Activated T-cell treated with anti-CD3 and anti-CD28 coated beads, Interleukin-2, amount 50 U/mL, for 72 hours (primary cell): ENCODE data around the gene MGAT2. TPM values are rescaled to one million over a fixed set of nuclear protein-coding genes. Genes with fewer than 3 reads are reported as not detected.

Experiments
- ATAC-seq, 2 donors: fragments of 150-1000 bp; cut with Tn5 transposase; replicated peaks in 1 of 2; 2 replicates each; pipeline ENCODE4 v1.10.0; 2021; ENCODE audit warnings: moderate library complexity in 2 of 2, mild to moderate bottlenecking in 1 of 2
- DNase-seq, 2 donors: peaks; one replicate each; pipeline ENCODE4 v3.0.0; 2021 to 2022; ENCODE audit warnings: mixed read lengths in 1 of 2
- H3K27ac Mint-ChIP-seq: one replicate; pipeline ENCODE4 v1.8.0; 2022; ENCODE audit warnings: mild to moderate bottlenecking, moderate library complexity, mixed read lengths
- H3K27me3 Mint-ChIP-seq: one replicate; pipeline ENCODE4 v1.8.0; 2022; ENCODE audit warnings: low read depth, mixed read lengths
- H3K36me3 Mint-ChIP-seq, 2 donors: one replicate each; pipeline ENCODE4 v1.8.0; 2022; ENCODE audit warnings: mixed read lengths in 2 of 2, mild to moderate bottlenecking in 1 of 2; ENCODE audit not compliant: insufficient read depth in 2 of 2
- H3K4me1 Mint-ChIP-seq: one replicate; pipeline ENCODE4 v1.8.0; 2022; ENCODE audit warnings: low read depth, mixed read lengths
- H3K4me3 Mint-ChIP-seq, 2 donors: one replicate each; pipeline ENCODE4 v1.8.0; 2022; ENCODE audit warnings: mild to moderate bottlenecking in 2 of 2, mixed read lengths in 2 of 2, moderate library complexity in 2 of 2
- H3K9me3 Mint-ChIP-seq, 2 donors: one replicate each; pipeline ENCODE4 v1.8.0; 2022; ENCODE audit warnings: mixed read lengths in 2 of 2
- total RNA-seq, 2 donors: library from RNA; stranded (reverse); gene quantifications; one replicate each; pipeline ENCODE4 v1.2.3, GENCODE V29; 2022

MGAT2 gene
- total RNA-seq, 2 donors from 2014 or later = 41.6 to 52.7 TPM

GRCh38 chr14:49586673-49587460, 33.7 kb upstream of the MGAT2 start:
- no peaks in the 10 kb centered on the region for H3K27me3 Mint-ChIP-seq
- H3K9me3 Mint-ChIP-seq = no peaks in the 10 kb centered on the region
- DNase-seq (peak; percentile 60 to 74), ATAC-seq (peak in 1 of 2 donors; percentile 25)
- H3K4me3 Mint-ChIP-seq = peak overlapping the region; percentile 91 to 96
- H3K36me3 Mint-ChIP-seq = peaks cover 13 to 37% of the 10 kb centered on the region in 2 donors
- peak overlapping the region; percentile 95 for H3K27ac Mint-ChIP-seq
- peaks cover 40% of the 10 kb centered on the region for H3K4me1 Mint-ChIP-seq

GRCh38 chr14:49589387-49589786, 31.2 kb upstream of the MGAT2 start:
- no peaks in the 10 kb centered on the region for H3K27me3 Mint-ChIP-seq
- DNase-seq = no peak
- peaks cover 7 to 14% of the 10 kb centered on the region in 2 donors for H3K36me3 Mint-ChIP-seq
- peaks cover 16% of the 10 kb centered on the region for H3K4me1 Mint-ChIP-seq
- H3K4me3 Mint-ChIP-seq = no peak overlapping the region
- H3K27ac Mint-ChIP-seq = no peak overlapping the region
- H3K9me3 Mint-ChIP-seq = no peaks in the 10 kb centered on the region
- no peak for ATAC-seq

DNA sequence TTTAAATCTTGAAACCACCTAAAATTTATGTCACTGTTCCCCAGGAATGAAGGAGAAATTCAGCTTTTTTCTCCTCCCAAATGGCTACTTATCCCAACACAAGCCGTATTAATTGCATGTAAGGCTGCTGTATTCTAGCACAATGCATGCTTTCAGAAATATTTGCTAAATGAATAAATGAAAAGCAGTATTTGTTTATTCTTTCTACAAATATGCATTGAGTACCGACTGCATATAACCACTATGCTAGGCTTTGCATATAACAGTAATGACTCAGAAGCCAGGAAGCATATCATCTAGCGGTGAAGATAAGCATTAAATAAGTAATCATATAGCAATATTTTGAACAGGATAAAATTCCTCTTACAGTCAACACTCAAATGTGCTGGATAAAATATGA, 27.6 kb upstream of the MGAT2 start:
- no peak overlapping the region for H3K4me3 Mint-ChIP-seq
- H3K36me3 Mint-ChIP-seq = peaks cover 0 to under 1% of the 10 kb centered on the region in 2 donors
- DNase-seq (no peak), ATAC-seq (no peak)
- H3K27me3 Mint-ChIP-seq = no peaks in the 10 kb centered on the region
- no peaks in the 10 kb centered on the region for H3K9me3 Mint-ChIP-seq
- H3K4me1 Mint-ChIP-seq = peaks cover 27% of the 10 kb centered on the region
- no peak overlapping the region for H3K27ac Mint-ChIP-seq

DNA sequence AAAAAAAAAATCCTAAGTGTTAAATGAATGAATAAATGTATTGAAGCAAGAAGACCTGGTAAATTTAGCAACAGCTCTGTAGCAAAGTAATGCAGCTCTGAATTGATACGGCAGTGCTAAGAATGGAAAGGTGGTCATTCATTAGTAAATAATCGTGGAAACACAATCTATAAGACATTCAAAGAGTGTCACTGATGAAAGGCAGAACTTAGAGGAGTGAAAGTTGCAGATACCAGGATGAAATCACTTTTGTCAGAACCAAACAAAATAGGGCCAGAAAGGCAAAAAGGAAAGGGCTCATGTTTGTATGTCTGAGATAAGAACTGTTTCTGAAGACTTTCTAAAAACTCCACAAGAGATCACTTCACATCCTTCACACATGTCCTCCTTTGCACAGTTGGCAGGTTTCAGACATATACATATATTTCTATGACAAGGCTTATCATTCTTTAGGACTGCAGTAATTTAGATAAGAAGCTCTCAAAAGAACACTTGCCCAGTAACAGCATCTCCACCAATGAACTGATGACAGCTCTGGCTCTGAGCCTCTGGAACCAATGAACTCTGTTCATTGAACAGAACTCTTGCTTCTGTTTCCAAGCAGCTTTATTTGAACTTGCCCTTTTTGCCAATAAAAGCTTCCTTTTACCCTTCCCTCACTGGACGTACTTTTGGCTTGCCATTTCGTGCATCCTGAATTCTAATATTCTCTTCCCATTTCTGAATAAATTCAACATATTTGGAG, 26.1 kb upstream of the MGAT2 start:
- H3K27me3 Mint-ChIP-seq = no peaks in the 10 kb centered on the region
- peak overlapping the region in 1 of 2 donors; percentile 28 for H3K4me3 Mint-ChIP-seq
- no peaks in the 10 kb centered on the region for H3K9me3 Mint-ChIP-seq
- DNase-seq (no peak), ATAC-seq (no peak)
- H3K27ac Mint-ChIP-seq = peak overlapping the region; percentile 54
- H3K4me1 Mint-ChIP-seq = peaks cover 27% of the 10 kb centered on the region
- H3K36me3 Mint-ChIP-seq = peaks cover 3 to 8% of the 10 kb centered on the region in 2 donors

DNA sequence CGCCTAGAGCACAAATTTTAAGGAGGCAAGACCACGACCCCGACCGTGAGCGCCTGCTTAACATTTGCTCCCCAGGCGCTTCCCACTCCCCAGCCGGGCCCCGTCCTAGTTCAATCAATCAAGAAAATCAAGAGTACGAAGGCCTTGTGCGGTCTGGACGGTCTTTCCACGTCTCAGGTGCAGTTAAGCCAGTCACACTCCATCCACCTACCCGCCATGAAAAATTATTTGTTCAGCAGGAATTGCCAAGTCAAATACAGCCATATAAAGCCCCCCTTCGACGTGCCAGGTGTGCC, 22.5 kb upstream of the MGAT2 start:
- H3K27ac Mint-ChIP-seq = peak overlapping the region; percentile 99
- no peaks in the 10 kb centered on the region for H3K9me3 Mint-ChIP-seq
- DNase-seq (peak in 1 of 2 donors; percentile 21), ATAC-seq (peak; percentile 7 to 12)
- no peaks in the 10 kb centered on the region for H3K27me3 Mint-ChIP-seq
- peaks cover 7 to 15% of the 10 kb centered on the region in 2 donors for H3K36me3 Mint-ChIP-seq
- peaks cover 45% of the 10 kb centered on the region for H3K4me1 Mint-ChIP-seq
- peak overlapping the region; percentile 99 for H3K4me3 Mint-ChIP-seq

DNA sequence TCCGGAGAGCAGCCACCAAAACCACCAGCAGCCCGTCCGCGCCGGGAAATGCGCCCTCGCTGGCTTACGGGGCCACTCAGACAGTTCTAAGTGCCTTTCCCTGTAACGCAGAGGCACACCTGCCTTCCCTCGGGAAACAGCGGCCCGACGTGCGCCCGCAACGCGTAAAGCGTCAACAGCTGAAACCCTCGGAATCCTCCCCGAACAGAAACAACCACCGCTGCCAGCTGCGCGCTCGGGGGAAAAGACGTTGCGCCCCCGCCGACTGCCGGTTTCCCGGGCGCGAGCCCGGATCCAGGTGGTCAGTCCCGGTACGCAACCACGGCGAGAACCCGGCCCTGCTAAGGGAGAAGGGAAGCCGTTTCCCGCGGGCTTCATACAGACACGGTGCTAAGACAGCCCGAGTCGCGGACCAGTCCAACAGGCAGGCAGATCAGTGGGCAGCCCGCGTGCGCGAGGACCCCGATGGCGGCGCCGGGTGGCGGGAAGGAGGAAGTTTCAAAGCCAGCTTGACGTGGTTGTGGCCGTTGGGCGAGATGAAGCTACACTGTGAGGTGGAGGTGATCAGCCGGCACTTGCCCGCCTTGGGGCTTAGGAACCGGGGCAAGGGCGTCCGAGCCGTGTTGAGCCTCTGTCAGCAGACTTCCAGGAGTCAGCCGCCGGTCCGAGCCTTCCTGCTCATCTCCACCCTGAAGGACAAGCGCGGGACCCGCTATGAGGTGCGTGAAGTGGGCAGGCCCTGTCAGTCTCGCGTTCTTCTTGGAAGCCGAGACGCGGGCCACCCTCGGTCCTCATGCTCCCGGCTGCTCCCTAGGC, 21.9 kb upstream of the MGAT2 start, which contains the start of gene LRR1:
Gene LRR1 (plus strand): TSS at position 456 of the 816 bp plus-strand sequence. CDS start 81 bp downstream, at position 537.
- Mint-ChIP-seq H3K4me1 (peaks cover 47% of the 10 kb centered on the region), H3K4me3 (peak within 1 kb of the TSS; percentile 99), H3K27ac (peak within 1 kb of the TSS; percentile 99), H3K27me3 (no peaks in the 10 kb centered on the region), H3K9me3 (no peaks in the 10 kb centered on the region), H3K36me3 (peaks cover 7 to 18% of the 10 kb centered on the region in 2 donors)
- DNase-seq (peak; percentile 91), ATAC-seq (peak; percentile 87 to 89)

DNA sequence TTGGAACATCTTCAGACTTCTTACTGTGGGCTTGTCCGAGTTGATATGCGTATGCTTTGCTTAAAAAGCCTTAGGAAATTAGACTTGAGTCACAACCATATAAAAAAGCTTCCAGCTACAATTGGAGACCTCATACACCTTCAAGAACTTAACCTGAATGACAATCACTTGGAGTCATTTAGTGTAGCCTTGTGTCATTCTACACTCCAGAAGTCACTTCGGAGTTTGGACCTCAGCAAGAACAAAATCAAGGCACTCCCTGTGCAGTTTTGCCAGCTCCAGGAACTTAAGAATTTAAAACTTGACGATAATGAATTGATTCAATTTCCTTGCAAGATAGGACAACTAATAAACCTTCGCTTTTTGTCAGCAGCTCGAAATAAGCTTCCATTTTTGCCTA, 13.0 kb upstream of the MGAT2 start:
- no peaks in the 10 kb centered on the region for H3K27me3 Mint-ChIP-seq
- ATAC-seq (no peak), DNase-seq (no peak)
- peaks cover 4 to 25% of the 10 kb centered on the region in 2 donors for H3K36me3 Mint-ChIP-seq
- no peak overlapping the region for H3K27ac Mint-ChIP-seq
- no peak overlapping the region for H3K4me3 Mint-ChIP-seq
- no peaks in the 10 kb centered on the region for H3K9me3 Mint-ChIP-seq
- H3K4me1 Mint-ChIP-seq = peaks cover 13% of the 10 kb centered on the region

DNA sequence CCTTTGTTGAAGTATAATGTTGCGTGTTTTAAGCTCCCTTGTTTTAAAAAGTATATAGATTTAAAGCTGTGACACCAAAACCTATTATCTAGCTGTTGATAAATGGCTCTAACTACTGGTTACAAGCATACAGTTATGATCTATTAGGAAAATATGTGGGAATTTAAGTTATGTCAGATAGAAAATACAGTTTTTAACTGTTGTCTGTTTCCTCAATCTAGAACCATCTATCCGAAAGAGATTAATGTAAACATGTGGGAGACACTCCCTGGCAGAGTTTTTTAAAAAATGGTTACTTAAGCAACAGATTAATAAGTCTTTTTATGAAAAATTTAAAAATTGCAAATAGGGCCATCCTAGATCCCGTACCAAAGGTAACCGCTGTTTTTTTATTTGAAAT, 8.3 kb upstream of the MGAT2 start:
- no peaks in the 10 kb centered on the region for H3K27me3 Mint-ChIP-seq
- H3K4me1 Mint-ChIP-seq = peaks cover 13% of the 10 kb centered on the region
- ATAC-seq (no peak), DNase-seq (no peak)
- no peak overlapping the region for H3K4me3 Mint-ChIP-seq
- H3K27ac Mint-ChIP-seq = peak overlapping the region; percentile 57
- peaks cover 2 to 8% of the 10 kb centered on the region in 2 donors for H3K36me3 Mint-ChIP-seq
- H3K9me3 Mint-ChIP-seq = no peaks in the 10 kb centered on the region

GRCh38 chr14:49612671-49613070, 7.9 kb upstream of the MGAT2 start:
- DNase-seq (no peak), ATAC-seq (no peak)
- Mint-ChIP-seq H3K4me1 (peaks cover 17% of the 10 kb centered on the region), H3K27me3 (no peaks in the 10 kb centered on the region), H3K9me3 (no peaks in the 10 kb centered on the region), H3K4me3 (no peak overlapping the region), H3K36me3 (peaks cover 2 to 7% of the 10 kb centered on the region in 2 donors), H3K27ac (no peak overlapping the region)

- no peak overlapping the region for H3K27ac Mint-ChIP-seq
- no peak for ATAC-seq
- DNase-seq = no peak
Observed at GRCh38 chr14:49614196-49614595, 6.4 kb upstream of the MGAT2 start.

GRCh38 chr14:49615776-49616175, 4.8 kb upstream of the MGAT2 start:
- Mint-ChIP-seq H3K27ac (no peak overlapping the region), H3K27me3 (no peaks in the 10 kb centered on the region), H3K9me3 (no peaks in the 10 kb centered on the region), H3K4me1 (peaks cover 33% of the 10 kb centered on the region), H3K36me3 (peaks cover 7 to 20% of the 10 kb centered on the region in 2 donors), H3K4me3 (no peak overlapping the region)
- no peak for ATAC-seq
- no peak for DNase-seq

More at GRCh38 chr14:49614196-49614595, 6.4 kb upstream of the MGAT2 start:
- Mint-ChIP-seq H3K4me1 (peaks cover 32% of the 10 kb centered on the region), H3K27me3 (no peaks in the 10 kb centered on the region), H3K36me3 (peaks cover 6 to 17% of the 10 kb centered on the region in 2 donors), H3K4me3 (no peak overlapping the region), H3K9me3 (no peaks in the 10 kb centered on the region)

DNA sequence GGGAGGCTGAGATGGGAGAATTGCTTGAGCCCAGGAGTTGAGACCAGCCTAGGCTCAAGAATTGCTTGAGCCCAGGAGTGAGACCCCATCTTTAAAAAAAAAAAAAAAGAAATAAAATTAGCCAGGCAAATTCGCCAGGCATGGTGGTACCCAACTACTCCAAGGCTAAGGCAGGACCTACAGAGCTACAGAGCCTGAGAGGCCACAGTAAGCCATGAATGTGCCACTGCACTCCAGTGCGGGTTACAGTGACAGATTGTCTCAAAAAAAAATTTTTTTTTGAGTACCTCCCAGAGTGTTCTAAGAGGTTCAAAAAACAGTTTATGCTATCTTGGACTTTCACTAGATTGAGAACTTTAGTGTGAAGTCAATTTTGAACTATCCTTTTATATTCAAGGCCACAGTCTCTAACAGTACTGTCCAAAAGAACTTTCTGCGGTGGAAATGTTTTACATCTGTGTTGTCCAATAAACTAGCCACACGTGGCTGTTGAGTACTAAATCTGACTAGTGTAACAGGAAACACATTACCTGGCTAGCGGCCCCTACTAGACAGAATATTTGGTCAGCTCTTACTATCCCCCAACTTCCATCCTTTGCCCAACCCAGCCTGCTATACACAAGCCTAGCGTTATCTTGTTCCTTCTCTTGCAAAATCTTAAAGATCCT, 2.6 kb upstream of the MGAT2 start:
- Mint-ChIP-seq H3K36me3 (peaks cover 12 to 33% of the 10 kb centered on the region in 2 donors), H3K4me1 (peaks cover 39% of the 10 kb centered on the region), H3K27me3 (no peaks in the 10 kb centered on the region), H3K9me3 (no peaks in the 10 kb centered on the region), H3K27ac (peak overlapping the region; percentile 99), H3K4me3 (peak overlapping the region; percentile 2 to 98)
- DNase-seq (no peak), ATAC-seq (no peak)
